Transverse colon (tissue), 4 donors: ENCODE measurements around the gene SPTA1.

Source experiments
- CTCF ChIP-seq, 5 experiments: fragments of 200-600 bp in 3 of 5; fragments of 450-650 bp in 2 of 5; sonication (generic) in 3 of 5; IDR thresholded peaks; 1 replicate in 2 of 5; 2 replicates in 3 of 5; pipeline ENCODE4 v1.5.1; 2016 to 2017; ENCODE audit warnings: antibody characterized with exemption in 5 of 5, inconsistent platforms in 3 of 5, mild to moderate bottlenecking in 2 of 5, moderate library complexity in 1 of 5
- EP300 ChIP-seq: sonication (generic); formaldehyde crosslinking; IDR thresholded peaks from one replicate; pipeline ENCODE4 v1.6.1; 2017; ENCODE audit warnings: antibody characterized with exemption, low read depth
- POLR2A ChIP-seq: fragments of 450-650 bp; IDR thresholded peaks from one replicate; pipeline ENCODE4 v1.6.1; 2016; ENCODE audit warnings: antibody characterized with exemption, mild to moderate bottlenecking, moderate library complexity
- POLR2AphosphoS5 ChIP-seq, 3 donors: sonication (generic); formaldehyde crosslinking; IDR thresholded peaks; one replicate each; pipeline ENCODE4 v1.6.1; 2016; ENCODE audit warnings: antibody characterized with exemption in 3 of 3

DNA sequence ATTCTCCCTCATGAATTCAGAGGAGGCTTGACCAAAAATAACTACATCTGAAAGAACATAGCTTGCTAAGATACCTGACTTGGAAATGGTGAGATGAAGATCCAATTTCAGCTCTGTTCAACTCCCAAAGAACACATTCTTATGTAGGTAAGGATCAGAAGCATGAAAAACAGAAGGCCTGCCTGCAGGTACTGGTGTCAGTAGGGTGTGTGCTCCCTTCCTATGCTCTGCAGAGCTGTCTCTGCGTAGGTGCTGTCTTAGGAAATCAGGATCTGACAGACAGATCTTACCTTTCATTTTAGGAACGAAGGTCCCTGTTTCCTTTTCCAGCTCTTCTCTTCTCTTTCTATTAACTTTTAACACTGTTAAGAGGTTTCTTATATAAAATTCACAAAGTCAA lies 19.6 kb upstream of the SPTA1 start:
- TF ChIP-seq CTCF (IDR thresholded peaks at IDR 0.05) (no peak), POLR2A (no peak), EP300 (no peak), POLR2AphosphoS5 (IDR thresholded peaks at IDR 0.05) (no peak)
